K562 (cell line): ENCODE data around the gene KMO. TPM values are rescaled to one million over a fixed set of nuclear protein-coding genes. Genes with fewer than 3 reads are reported as not detected.
A peak's percentile ranks its signal among the peaks of the same experiment; 100 is the strongest.

Source experiments
- E2F8 ChIP-seq: fragments of 450-650 bp; IDR thresholded peaks from 2 replicates; pipeline ENCODE4 v1.7.1; 2018; ENCODE audit warnings: mild to moderate bottlenecking, low read depth; ENCODE audit not compliant: partially characterized antibody
- ETV5 ChIP-seq: sonication (generic); formaldehyde crosslinking; IDR thresholded peaks from 2 replicates; pipeline ENCODE4 v1.4.0; 2020; ENCODE audit warnings: low read depth, mild to moderate bottlenecking, missing genetic modification reagents
- NUFIP1 ChIP-seq: fragments of 450-650 bp; IDR thresholded peaks from 2 replicates; pipeline ENCODE4 v1.6.1; 2018; ENCODE audit not compliant: partially characterized antibody
- PYGO2 ChIP-seq: fragments of 450-650 bp; IDR thresholded peaks from 2 replicates; pipeline ENCODE4 v1.6.1; 2016; ENCODE audit warnings: mild to moderate bottlenecking, missing genetic modification characterization, moderate library complexity, missing compliant biosample characterization
- RFX1 ChIP-seq: fragments of 450-650 bp; IDR thresholded peaks from 2 replicates; pipeline ENCODE4 v1.6.1; 2016; ENCODE audit warnings: mild to moderate bottlenecking, moderate library complexity
- TFAM ChIP-seq: fragments of 250-450 bp; sonication (Bioruptor Pico); conservative IDR thresholded peaks from 2 replicates; pipeline ENCODE4 v1.5.0; 2021; ENCODE audit warnings: mild to moderate bottlenecking, moderate library complexity
- TOE1 ChIP-seq, 2 experiments: fragments of 450-650 bp in 1 of 2; sonication (generic) in 1 of 2; formaldehyde crosslinking in 1 of 2; IDR thresholded peaks; 2 replicates each; pipeline versions ENCODE4 v1.7.1 to v1.8.0; 2016 to 2022; ENCODE audit warnings: borderline replicate concordance in 2 of 2, mild to moderate bottlenecking in 2 of 2, antibody characterized with exemption in 1 of 2, inconsistent platforms in 1 of 2, low read depth in 1 of 2, missing genetic modification reagents in 1 of 2, moderate library complexity in 1 of 2
- ZC3H4 ChIP-seq: sonication (generic); formaldehyde crosslinking; IDR thresholded peaks from 2 replicates; pipeline ENCODE4 v1.9.0; 2021; ENCODE audit warnings: missing genetic modification reagents, borderline replicate concordance
- ZNF77 ChIP-seq: fragments of 250-450 bp; sonication (Bioruptor Pico); IDR thresholded peaks from 2 replicates; pipeline ENCODE4 v1.5.0; 2020
- polyA plus RNA-seq, 8 experiments: library from polyadenylated mRNA; depleted of rRNA in 4 of 8; stranded (reverse) in 5 of 8; unstranded in 3 of 8; fragments of >200 nt; fragmentation: Nextera tagmentation in 2 of 8; fragmentation: Illumina TruSeq in 1 of 8; extraction: Ambion mirVana in 2 of 8; extraction: Trizol in 1 of 8; gene quantifications; 2 replicates each; pipeline versions ENCODE4 v1.2.1 to v1.2.3, GENCODE V29; 2011 to 2014; ENCODE audit warnings: inconsistent platforms in 1 of 8, missing spikeins in 1 of 8
- total RNA-seq, 7 experiments: library from RNA; depleted of rRNA in 6 of 7; stranded (reverse); fragments of >200 nt in 6 of 7; fragmentation: Illumina TruSeq in 2 of 7; extraction: Trizol in 2 of 7; gene quantifications; 2 replicates each; pipeline versions ENCODE4 v1.2.1 to v1.2.3, GENCODE V29; 2011 to 2021; ENCODE audit warnings: low replicate concordance in 1 of 7
- TF ChIP-seq, protein P1 (sequence below): fragments of 150-350 bp; IDR thresholded peaks from 2 replicates; pipeline ENCODE4 v1.6.1; 2014; ENCODE audit warnings: low read depth, mild to moderate bottlenecking, low read length, borderline replicate concordance
- TF ChIP-seq, protein P2 (sequence below), 2 experiments: fragments of 450-650 bp in 1 of 2; IDR thresholded peaks; 2 replicates each; pipeline ENCODE4 v1.6.1; 2011 to 2017; ENCODE audit warnings: low read depth in 2 of 2, antibody characterized with exemption in 1 of 2, borderline replicate concordance in 1 of 2, low read length in 1 of 2, mild to moderate bottlenecking in 1 of 2, mixed read lengths in 1 of 2; ENCODE audit not compliant: control insufficient read depth in 1 of 2

KMO gene
- total and polyA plus RNA-seq, 9 of the 15 experiments (the other 6 are each of a cell fraction or from before 2014, with no cell fraction given) = 0.01 to 0.11 (median 0.01) TPM; not detected in 6

DNA sequence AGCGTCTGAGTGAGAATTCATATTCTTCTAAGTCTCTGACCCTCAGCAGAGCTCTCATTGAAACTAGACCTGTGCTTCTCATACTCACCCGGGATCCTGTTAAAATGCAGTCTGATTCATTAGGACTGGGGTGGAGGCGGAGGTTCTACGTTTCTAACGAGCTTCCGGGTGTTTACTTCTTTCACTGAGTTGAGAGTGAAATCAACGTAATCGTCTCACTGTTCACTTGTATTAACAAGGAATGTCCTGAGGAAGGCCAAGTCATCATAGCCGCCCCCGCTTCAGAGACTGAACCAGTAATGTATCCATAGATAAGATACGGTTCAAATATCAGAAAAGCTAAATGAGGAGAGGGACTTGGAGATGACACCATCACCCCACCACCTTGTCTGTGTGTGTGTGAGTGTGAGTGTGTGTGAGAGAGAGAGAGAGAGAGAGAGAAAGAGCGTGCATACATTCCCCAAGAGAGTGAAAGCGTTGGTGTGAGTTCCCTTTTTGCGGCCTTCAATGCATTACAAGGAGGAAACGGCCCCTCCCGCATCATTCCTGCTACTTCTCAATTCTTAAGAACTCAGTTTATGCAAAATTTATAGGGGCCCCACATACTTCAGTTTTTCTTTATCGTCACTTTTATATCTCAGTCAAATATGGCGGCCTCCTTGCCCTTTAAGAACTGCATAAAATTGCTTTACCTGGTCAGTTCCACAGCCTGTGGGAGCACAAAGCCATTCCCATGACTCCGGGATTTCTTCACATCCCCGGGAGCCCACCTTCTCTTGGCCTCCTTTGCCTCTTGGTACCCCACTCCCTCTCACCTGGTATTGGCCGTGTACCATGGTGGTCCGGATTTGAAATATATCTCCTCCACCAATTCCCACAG lies 19.8 kb downstream of the KMO start (continued):
- TF ChIP-seq ZC3H4 (CRISPR knock-in tag) = no peak
- no peak for TF ChIP-seq PYGO2 (tag)
- TF ChIP-seq RFX1 = no peak
- TF ChIP-seq TOE1 (IDR thresholded peaks at IDR 0.05; ENCODE audit: borderline replicate concordance) = peak; percentile 56; the same call in 1 of the 2 replicates
- no peak for TF ChIP-seq TOE1 (CRISPR knock-in tag; IDR thresholded peaks at IDR 0.05; ENCODE audit: borderline replicate concordance, low read depth)
- no peak for TF ChIP-seq TFAM (CRISPR knock-in tag)
- TF ChIP-seq NUFIP1 = no peak
- peak; percentile 41 for TF ChIP-seq E2F8
- peak; percentile 71 for TF ChIP-seq ETV5
- no peak for TF ChIP-seq ZNF77 (CRISPR knock-in tag)
- TF ChIP-seq, protein P1, sequence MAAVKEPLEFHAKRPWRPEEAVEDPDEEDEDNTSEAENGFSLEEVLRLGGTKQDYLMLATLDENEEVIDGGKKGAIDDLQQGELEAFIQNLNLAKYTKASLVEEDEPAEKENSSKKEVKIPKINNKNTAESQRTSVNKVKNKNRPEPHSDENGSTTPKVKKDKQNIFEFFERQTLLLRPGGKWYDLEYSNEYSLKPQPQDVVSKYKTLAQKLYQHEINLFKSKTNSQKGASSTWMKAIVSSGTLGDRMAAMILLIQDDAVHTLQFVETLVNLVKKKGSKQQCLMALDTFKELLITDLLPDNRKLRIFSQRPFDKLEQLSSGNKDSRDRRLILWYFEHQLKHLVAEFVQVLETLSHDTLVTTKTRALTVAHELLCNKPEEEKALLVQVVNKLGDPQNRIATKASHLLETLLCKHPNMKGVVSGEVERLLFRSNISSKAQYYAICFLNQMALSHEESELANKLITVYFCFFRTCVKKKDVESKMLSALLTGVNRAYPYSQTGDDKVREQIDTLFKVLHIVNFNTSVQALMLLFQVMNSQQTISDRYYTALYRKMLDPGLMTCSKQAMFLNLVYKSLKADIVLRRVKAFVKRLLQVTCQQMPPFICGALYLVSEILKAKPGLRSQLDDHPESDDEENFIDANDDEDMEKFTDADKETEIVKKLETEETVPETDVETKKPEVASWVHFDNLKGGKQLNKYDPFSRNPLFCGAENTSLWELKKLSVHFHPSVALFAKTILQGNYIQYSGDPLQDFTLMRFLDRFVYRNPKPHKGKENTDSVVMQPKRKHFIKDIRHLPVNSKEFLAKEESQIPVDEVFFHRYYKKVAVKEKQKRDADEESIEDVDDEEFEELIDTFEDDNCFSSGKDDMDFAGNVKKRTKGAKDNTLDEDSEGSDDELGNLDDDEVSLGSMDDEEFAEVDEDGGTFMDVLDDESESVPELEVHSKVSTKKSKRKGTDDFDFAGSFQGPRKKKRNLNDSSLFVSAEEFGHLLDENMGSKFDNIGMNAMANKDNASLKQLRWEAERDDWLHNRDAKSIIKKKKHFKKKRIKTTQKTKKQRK = no peak
- TF ChIP-seq, protein P2, sequence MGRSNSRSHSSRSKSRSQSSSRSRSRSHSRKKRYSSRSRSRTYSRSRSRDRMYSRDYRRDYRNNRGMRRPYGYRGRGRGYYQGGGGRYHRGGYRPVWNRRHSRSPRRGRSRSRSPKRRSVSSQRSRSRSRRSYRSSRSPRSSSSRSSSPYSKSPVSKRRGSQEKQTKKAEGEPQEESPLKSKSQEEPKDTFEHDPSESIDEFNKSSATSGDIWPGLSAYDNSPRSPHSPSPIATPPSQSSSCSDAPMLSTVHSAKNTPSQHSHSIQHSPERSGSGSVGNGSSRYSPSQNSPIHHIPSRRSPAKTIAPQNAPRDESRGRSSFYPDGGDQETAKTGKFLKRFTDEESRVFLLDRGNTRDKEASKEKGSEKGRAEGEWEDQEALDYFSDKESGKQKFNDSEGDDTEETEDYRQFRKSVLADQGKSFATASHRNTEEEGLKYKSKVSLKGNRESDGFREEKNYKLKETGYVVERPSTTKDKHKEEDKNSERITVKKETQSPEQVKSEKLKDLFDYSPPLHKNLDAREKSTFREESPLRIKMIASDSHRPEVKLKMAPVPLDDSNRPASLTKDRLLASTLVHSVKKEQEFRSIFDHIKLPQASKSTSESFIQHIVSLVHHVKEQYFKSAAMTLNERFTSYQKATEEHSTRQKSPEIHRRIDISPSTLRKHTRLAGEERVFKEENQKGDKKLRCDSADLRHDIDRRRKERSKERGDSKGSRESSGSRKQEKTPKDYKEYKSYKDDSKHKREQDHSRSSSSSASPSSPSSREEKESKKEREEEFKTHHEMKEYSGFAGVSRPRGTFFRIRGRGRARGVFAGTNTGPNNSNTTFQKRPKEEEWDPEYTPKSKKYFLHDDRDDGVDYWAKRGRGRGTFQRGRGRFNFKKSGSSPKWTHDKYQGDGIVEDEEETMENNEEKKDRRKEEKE (IDR thresholded peaks at IDR 0.05; ENCODE audit: borderline replicate concordance in 1 of 2, control insufficient read depth in 1 of 2, low read depth in 2 of 2, low read length in 1 of 2) = no peak
